ENCODE measurements around the gene PRDM12. TPM values are rescaled to one million over a fixed set of nuclear protein-coding genes. Genes with fewer than 3 reads are reported as not detected.
A peak's percentile ranks its signal among the peaks of the same experiment; 100 is the strongest.

PRDM12 gene
- total RNA-seq, 2 donors from 2014 or later, result 0.39 TPM; not detected in 1

GRCh38 chr9:130665029-130665430 is 636 bp downstream of the PRDM12 start:
- DNase-seq (ENCODE audit: low spot score), result no peak
- Mint-ChIP-seq H3K27me3 (peaks cover 24 to 29% of the 10 kb centered on the region in 2 donors), H3K4me3 (peak overlapping the region; percentile 39), H3K4me1 (ENCODE audit: low read depth in 2 of 2) (peaks cover 9 to 10% of the 10 kb centered on the region in 2 donors), H3K9me3 (no peaks in the 10 kb centered on the region), H3K36me3 (peaks cover 6% of the 10 kb centered on the region), H3K27ac (no peak overlapping the region)
- no peak for ATAC-seq

GRCh38 chr9:130665431-130666392 is 1.3 kb downstream of the PRDM12 start:
- Mint-ChIP-seq H3K4me3 (peak overlapping the region; percentile 39), H3K27me3 (peaks cover 27 to 32% of the 10 kb centered on the region in 2 donors), H3K27ac (no peak overlapping the region), H3K36me3 (peaks cover 6% of the 10 kb centered on the region), H3K4me1 (ENCODE audit: low read depth in 2 of 2) (peaks cover 9 to 10% of the 10 kb centered on the region in 2 donors), H3K9me3 (no peaks in the 10 kb centered on the region)
- ATAC-seq (no peak), DNase-seq (ENCODE audit: low spot score) (no peak)

DNA sequence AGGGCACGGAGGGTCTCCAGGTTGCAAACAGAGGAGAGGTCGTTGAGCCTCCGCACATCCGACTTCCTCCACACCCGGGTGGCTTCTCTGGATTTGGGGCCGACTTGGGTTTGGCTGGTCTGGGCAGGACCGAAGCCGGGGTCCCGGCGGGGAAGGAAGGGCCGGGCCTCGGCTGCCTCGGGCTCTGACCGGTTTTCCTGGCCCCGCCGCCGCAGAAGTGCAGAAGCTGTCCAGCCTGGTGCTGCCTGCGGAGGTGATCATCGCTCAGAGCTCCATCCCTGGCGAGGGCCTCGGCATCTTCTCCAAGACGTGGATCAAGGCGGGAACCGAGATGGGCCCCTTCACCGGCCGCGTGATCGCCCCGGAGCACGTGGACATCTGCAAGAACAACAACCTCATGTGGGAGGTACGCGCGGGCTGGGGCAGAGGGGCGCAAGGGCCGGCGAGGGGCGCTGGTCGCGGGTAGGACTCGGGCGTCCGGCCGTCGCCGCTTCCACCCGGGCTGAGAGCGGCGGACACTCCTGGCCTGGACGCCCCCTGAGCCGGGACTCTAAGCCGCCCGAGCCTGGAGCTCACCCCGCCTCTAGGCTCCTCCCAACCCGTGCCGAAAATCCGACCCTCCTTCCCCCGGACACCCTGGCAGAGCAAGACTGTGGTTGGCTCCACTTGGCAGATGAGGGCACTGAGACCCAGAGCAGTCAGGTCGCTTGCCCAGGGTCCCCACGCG is 2.2 kb downstream of the PRDM12 start:
- Mint-ChIP-seq H3K4me1 (ENCODE audit: low read depth in 2 of 2) (peaks cover 9 to 10% of the 10 kb centered on the region in 2 donors), H3K27ac (no peak overlapping the region), H3K4me3 (no peak overlapping the region), H3K9me3 (no peaks in the 10 kb centered on the region), H3K27me3 (peaks cover 29 to 32% of the 10 kb centered on the region in 2 donors), H3K36me3 (peaks cover 6% of the 10 kb centered on the region)
- ATAC-seq (no peak), DNase-seq (ENCODE audit: low spot score) (no peak)

GRCh38 chr9:130667120-130667435 is 2.7 kb downstream of the PRDM12 start:
- H3K27me3 Mint-ChIP-seq, result peaks cover 29 to 32% of the 10 kb centered on the region in 2 donors

DNA sequence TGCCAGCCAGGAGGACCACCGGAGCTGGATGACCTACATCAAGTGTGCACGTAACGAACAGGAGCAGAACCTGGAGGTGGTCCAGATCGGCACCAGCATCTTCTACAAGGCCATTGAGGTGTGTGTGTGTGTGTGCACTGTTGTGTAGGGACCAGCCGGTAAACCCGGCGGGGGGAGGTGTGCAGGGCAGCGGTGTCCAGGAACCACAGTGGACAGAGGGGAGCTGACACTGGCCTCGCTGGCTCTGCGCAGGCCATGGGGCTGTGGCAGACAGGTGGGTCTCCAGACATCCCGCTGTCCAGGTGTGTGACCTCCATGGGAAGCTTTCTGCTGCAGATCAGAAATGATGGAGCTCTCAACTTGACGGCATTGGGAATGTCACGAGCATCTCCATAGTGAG is 3.8 kb downstream of the PRDM12 start:
- no peak overlapping the region for H3K27ac Mint-ChIP-seq
- DNase-seq (ENCODE audit: low spot score) (no peak), ATAC-seq (no peak)
- peaks cover 25 to 29% of the 10 kb centered on the region in 2 donors for H3K27me3 Mint-ChIP-seq
- peaks cover 6% of the 10 kb centered on the region for H3K36me3 Mint-ChIP-seq
- no peak overlapping the region for H3K4me3 Mint-ChIP-seq
- no peaks in the 10 kb centered on the region for H3K9me3 Mint-ChIP-seq
- peaks cover 4 to 5% of the 10 kb centered on the region in 2 donors for H3K4me1 Mint-ChIP-seq (ENCODE audit: low read depth in 2 of 2)

More at GRCh38 chr9:130667120-130667435, 2.7 kb downstream of the PRDM12 start:
- DNase-seq (ENCODE audit: low spot score), result no peak
- Mint-ChIP-seq H3K4me1 (ENCODE audit: low read depth in 2 of 2) (peaks cover 9 to 10% of the 10 kb centered on the region in 2 donors), H3K36me3 (peaks cover 6% of the 10 kb centered on the region), H3K9me3 (no peaks in the 10 kb centered on the region), H3K27ac (no peak overlapping the region), H3K4me3 (no peak overlapping the region)
- no peak for ATAC-seq

DNA sequence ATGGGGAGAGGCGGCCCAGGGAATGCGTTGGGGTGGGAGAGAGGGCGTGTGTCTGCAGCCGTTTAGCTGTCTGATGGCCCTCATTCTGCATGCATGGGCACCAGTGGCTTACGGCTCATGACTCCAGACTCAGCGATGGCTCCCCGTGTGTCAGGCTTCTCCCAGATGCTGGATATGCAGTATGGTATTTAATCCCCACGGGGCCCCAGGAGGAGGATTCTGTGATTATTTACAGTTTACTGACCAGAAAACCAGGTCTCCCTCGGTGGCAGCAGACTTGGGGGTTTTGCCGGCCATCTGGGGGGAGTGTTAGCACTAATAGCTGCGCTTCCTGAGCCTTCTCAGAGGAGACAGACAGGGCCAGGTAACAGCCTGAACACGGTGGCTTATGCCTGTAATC is 4.3 kb downstream of the PRDM12 start:
- Mint-ChIP-seq H3K27ac (no peak overlapping the region), H3K4me3 (no peak overlapping the region), H3K9me3 (no peaks in the 10 kb centered on the region), H3K27me3 (peaks cover 25 to 29% of the 10 kb centered on the region in 2 donors), H3K4me1 (ENCODE audit: low read depth in 2 of 2) (peaks cover 4 to 5% of the 10 kb centered on the region in 2 donors), H3K36me3 (peaks cover 6% of the 10 kb centered on the region)
- DNase-seq (ENCODE audit: low spot score), result no peak
- no peak for ATAC-seq

DNA sequence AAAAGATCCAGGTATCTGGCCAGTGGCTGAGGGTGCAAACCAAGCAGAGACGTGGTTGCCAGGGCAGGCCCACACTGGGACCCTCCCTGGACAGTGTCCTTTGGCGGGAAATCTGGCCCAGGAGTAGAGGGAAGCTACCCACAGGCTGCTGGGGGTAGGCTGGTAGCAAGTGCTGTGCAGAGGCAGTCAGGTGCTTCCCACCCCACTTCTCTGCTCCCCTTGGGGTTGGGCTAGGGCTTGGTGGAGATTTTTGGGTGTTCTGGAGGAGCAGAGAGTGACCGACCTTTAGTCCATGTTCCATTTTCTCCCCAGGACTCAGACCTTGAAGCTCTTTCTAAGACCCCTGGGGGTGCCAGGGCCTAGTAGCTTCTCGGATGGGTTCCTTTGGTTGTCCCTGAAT is 5.6 kb downstream of the PRDM12 start:
- H3K4me1 Mint-ChIP-seq (ENCODE audit: low read depth in 2 of 2), result peaks cover 4 to 5% of the 10 kb centered on the region in 2 donors
- no peaks in the 10 kb centered on the region for H3K9me3 Mint-ChIP-seq
- no peak for ATAC-seq
- no peak overlapping the region for H3K4me3 Mint-ChIP-seq
- peaks cover 6% of the 10 kb centered on the region for H3K36me3 Mint-ChIP-seq
- no peak for DNase-seq (ENCODE audit: low spot score)
- peaks cover 21 to 29% of the 10 kb centered on the region in 2 donors for H3K27me3 Mint-ChIP-seq
- H3K27ac Mint-ChIP-seq, result no peak overlapping the region

GRCh38 chr9:130670644-130671043 is 6.2 kb downstream of the PRDM12 start:
- Mint-ChIP-seq H3K27me3 (peaks cover 16 to 22% of the 10 kb centered on the region in 2 donors), H3K4me1 (ENCODE audit: low read depth in 2 of 2) (peaks cover 0 to under 1% of the 10 kb centered on the region in 2 donors), H3K27ac (no peak overlapping the region), H3K36me3 (peaks cover under 1% of the 10 kb centered on the region), H3K9me3 (no peaks in the 10 kb centered on the region), H3K4me3 (no peak overlapping the region)
- no peak for DNase-seq (ENCODE audit: low spot score)
- ATAC-seq, result no peak

DNA sequence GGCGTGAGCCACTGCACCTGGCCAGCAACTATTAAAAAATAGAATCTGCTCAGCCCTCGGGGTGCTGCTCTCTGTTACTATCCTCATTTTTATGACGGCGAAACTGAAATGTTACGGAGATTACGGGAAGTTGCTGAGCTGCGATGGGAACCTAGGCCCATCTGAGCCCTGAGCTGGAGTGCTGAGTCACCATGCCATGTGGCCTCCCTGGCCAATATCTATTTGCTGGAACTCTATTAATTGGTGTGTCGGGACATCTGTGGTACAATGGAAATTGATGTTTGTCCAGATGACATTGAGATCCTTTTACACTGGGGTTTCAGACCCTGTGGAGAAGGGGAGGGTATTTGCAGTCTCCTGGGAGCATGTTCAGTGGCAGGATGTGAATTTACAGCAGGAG is 8.1 kb downstream of the PRDM12 start:
- Mint-ChIP-seq H3K9me3 (no peaks in the 10 kb centered on the region), H3K36me3 (no peaks in the 10 kb centered on the region), H3K4me3 (no peak overlapping the region), H3K27me3 (peaks cover 10 to 16% of the 10 kb centered on the region in 2 donors), H3K27ac (no peak overlapping the region), H3K4me1 (ENCODE audit: low read depth in 2 of 2) (no peaks in the 10 kb centered on the region)
- no peak for DNase-seq (ENCODE audit: low spot score)
- no peak for ATAC-seq

DNA sequence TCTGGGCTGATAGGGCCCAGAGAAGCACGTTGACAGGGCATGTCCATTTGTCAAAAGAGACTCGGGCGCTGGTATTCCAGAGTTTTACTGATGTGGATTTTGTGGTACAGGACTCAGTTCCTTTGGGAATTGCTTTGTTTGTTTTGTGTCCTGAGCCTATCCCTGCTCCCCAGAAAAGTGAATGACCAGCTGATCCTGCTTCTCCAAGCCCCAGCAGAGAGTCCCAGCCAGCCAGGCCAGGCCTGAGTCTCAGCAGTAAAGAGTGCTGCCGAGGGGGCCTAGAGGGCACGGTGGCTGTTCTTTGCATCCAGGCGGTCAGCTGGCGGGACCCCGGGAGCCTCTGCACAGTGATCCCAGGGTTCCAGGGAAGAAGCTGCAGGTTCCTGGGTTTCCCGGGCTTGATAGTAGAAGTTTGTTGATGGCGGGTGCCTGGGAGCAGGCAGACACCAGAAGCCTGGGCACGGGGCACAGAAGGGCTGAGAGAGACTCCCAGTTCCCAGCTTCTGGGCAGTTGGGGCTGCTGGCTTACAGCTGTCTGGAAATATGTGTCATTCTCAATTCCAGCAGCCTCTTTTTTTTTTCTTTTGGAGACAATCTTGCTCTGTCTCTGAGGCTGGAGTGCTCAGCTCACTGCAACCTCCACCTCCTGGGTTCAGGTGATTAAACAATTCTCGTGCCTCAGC is 8.7 kb downstream of the PRDM12 start:
- no peaks in the 10 kb centered on the region for H3K36me3 Mint-ChIP-seq
- DNase-seq (ENCODE audit: low spot score), result no peak
- no peak overlapping the region for H3K27ac Mint-ChIP-seq
- no peak for ATAC-seq
- H3K9me3 Mint-ChIP-seq, result no peaks in the 10 kb centered on the region
- no peaks in the 10 kb centered on the region for H3K4me1 Mint-ChIP-seq (ENCODE audit: low read depth in 2 of 2)
- no peak overlapping the region for H3K4me3 Mint-ChIP-seq
- peaks cover 8 to 13% of the 10 kb centered on the region in 2 donors for H3K27me3 Mint-ChIP-seq

DNA sequence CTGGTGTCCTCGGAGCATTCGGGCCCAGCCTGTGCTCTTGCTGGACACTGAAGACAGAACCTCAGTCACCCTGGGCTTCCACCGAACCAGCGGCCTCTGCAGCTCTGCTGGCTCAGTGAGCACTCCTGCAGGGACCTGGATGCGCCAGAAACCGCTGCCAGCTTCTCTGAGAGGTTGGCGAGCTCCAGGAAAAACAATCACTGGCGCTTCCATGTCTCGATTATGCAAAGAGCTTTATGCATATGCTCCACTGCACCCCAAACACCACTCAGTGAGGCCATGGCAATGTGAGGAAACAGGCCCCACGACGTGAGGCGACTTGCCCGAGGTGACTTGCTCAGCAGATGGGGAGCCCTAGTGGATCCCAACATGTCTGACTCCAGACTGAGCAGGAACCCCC is 11.0 kb downstream of the PRDM12 start:
- ATAC-seq, result peak in 1 of 2 donors; percentile 14
- Mint-ChIP-seq H3K36me3 (no peaks in the 10 kb centered on the region), H3K27me3 (peaks cover 5% of the 10 kb centered on the region in 2 donors)

GRCh38 chr9:130677252-130677651 is 12.9 kb downstream of the PRDM12 start:
- DNase-seq (ENCODE audit: low spot score) (no peak), ATAC-seq (no peak)
- H3K27ac Mint-ChIP-seq, result no peak overlapping the region
- peaks cover 0 to under 1% of the 10 kb centered on the region in 2 donors for H3K4me1 Mint-ChIP-seq (ENCODE audit: low read depth in 2 of 2)
- H3K9me3 Mint-ChIP-seq, result no peaks in the 10 kb centered on the region
- no peaks in the 10 kb centered on the region for H3K36me3 Mint-ChIP-seq
- peaks cover 0 to 2% of the 10 kb centered on the region in 2 donors for H3K27me3 Mint-ChIP-seq
- no peak overlapping the region for H3K4me3 Mint-ChIP-seq

More for the DNA sequence above, 11.0 kb downstream of the PRDM12 start:
- no peaks in the 10 kb centered on the region for H3K4me1 Mint-ChIP-seq (ENCODE audit: low read depth in 2 of 2)
- no peak overlapping the region for H3K27ac Mint-ChIP-seq
- no peaks in the 10 kb centered on the region for H3K9me3 Mint-ChIP-seq
- no peak overlapping the region for H3K4me3 Mint-ChIP-seq
- no peak for DNase-seq (ENCODE audit: low spot score)
